DND-41 (cell line): ENCODE results near the gene SHMT2.

Experiments
- ATAC-seq: fragments of 200-7000 bp; cut with Tn5 transposase; 3 replicates; pipeline ENCODE4 v1.9.1; 2021; ENCODE audit warnings: low read depth; ENCODE audit not compliant: insufficient read depth
- DNase-seq: peaks from one replicate; pipeline ENCODE4 v3.0.0-alpha.2; 2020
- H2AFZ ChIP-seq: 2 replicates; pipeline ENCODE4 v1.6.0; 2012; ENCODE audit warnings: low read depth, low read length
- H3K27ac ChIP-seq: 2 replicates; pipeline ENCODE4 v1.5.1; 2012; ENCODE audit warnings: low read length, inconsistent platforms
- H3K27me3 ChIP-seq: fragments of 200-600 bp; sonication (generic); 2 replicates; pipeline ENCODE4 v1.6.0; 2012; ENCODE audit warnings: low read length, mild to moderate bottlenecking, inconsistent platforms; ENCODE audit not compliant: insufficient read depth, poor library complexity
- H3K36me3 ChIP-seq: 2 replicates; pipeline ENCODE4 v1.5.1; 2012; ENCODE audit warnings: low read length, inconsistent platforms; ENCODE audit not compliant: insufficient read depth
- H3K4me1 ChIP-seq: 2 replicates; pipeline ENCODE4 v1.5.1; 2012; ENCODE audit warnings: mild to moderate bottlenecking, low read length; ENCODE audit not compliant: insufficient read depth
- H3K4me2 ChIP-seq: 2 replicates; pipeline ENCODE4 v1.6.0; 2012; ENCODE audit warnings: mild to moderate bottlenecking, moderate library complexity, low read length, inconsistent platforms; ENCODE audit not compliant: insufficient read depth
- H3K4me3 ChIP-seq, 2 experiments: fragments of 200-600 bp in 1 of 2; shearing (Covaris generic) in 1 of 2; 2 replicates each; pipeline ENCODE4 v1.5.1; 2012 to 2016; ENCODE audit warnings: inconsistent platforms in 2 of 2, low read length in 2 of 2, mild to moderate bottlenecking in 2 of 2, low read depth in 1 of 2, moderate library complexity in 1 of 2
- H3K79me2 ChIP-seq: 2 replicates; pipeline ENCODE4 v1.6.0; 2012; ENCODE audit warnings: low read length, inconsistent platforms; ENCODE audit not compliant: insufficient read depth
- H3K9ac ChIP-seq: 2 replicates; pipeline ENCODE4 v1.6.0; 2012; ENCODE audit warnings: low read depth, mild to moderate bottlenecking, inconsistent platforms, low read length, moderate library complexity
- H3K9me3 ChIP-seq: 2 replicates; pipeline ENCODE4 v1.5.1; 2012; ENCODE audit warnings: low read length, moderate library complexity, mild to moderate bottlenecking, inconsistent platforms; ENCODE audit not compliant: insufficient read depth, severe bottlenecking
- H4K20me1 ChIP-seq: 2 replicates; pipeline ENCODE4 v1.6.0; 2012; ENCODE audit warnings: low read length; ENCODE audit not compliant: insufficient read depth
- EZH2 ChIP-seq: IDR thresholded peaks from 3 replicates; pipeline ENCODE4 v1.6.1; 2012; ENCODE audit warnings: borderline replicate concordance, low read depth, mild to moderate bottlenecking, moderate library complexity, low read length, inconsistent platforms; ENCODE audit not compliant: severe bottlenecking
- TF ChIP-seq, protein P1 (sequence below): IDR thresholded peaks from 2 replicates; pipeline ENCODE4 v1.5.1; 2012; ENCODE audit warnings: borderline replicate concordance, low read length, moderate library complexity, mild to moderate bottlenecking; ENCODE audit not compliant: poor library complexity, severe bottlenecking; ENCODE audit errors: extremely low read depth

SHMT2 gene

DNA sequence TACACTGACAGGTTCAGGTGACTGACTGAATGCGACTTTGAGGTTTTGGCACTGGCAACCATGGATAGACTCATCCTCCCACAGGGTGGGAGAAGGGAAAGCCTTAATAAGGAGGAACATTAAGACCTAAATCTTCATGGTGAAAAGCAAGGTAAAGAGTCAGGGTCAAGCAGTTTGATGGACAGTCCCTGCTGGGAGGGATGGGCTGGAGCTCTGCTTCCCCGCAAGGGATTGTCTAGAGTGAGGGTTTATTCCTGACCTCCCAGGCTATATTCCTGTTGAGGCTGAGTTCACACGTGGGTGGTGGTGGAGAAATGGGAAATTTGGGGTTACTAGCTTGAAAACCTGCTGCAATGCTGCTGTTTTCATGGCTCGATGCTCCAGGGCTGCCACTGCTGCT, 30.9 kb downstream of the SHMT2 start:
- no peak for DNase-seq
- ATAC-seq, result no peak
- no peak overlapping the region for H3K9ac ChIP-seq
- no peak overlapping the region for H2AFZ ChIP-seq
- no peaks in the 10 kb centered on the region for H3K27me3 ChIP-seq
- peaks cover 68% of the 10 kb centered on the region for H3K36me3 ChIP-seq
- no peaks in the 10 kb centered on the region for H4K20me1 ChIP-seq
- no peaks in the 10 kb centered on the region for H3K9me3 ChIP-seq
- no peaks in the 10 kb centered on the region for H3K79me2 ChIP-seq
- H3K27ac ChIP-seq, result no peak overlapping the region
- no peak overlapping the region for H3K4me2 ChIP-seq
- H3K4me1 ChIP-seq, result no peaks in the 10 kb centered on the region
- H3K4me3 ChIP-seq, result no peak overlapping the region
- TF ChIP-seq, protein P1, sequence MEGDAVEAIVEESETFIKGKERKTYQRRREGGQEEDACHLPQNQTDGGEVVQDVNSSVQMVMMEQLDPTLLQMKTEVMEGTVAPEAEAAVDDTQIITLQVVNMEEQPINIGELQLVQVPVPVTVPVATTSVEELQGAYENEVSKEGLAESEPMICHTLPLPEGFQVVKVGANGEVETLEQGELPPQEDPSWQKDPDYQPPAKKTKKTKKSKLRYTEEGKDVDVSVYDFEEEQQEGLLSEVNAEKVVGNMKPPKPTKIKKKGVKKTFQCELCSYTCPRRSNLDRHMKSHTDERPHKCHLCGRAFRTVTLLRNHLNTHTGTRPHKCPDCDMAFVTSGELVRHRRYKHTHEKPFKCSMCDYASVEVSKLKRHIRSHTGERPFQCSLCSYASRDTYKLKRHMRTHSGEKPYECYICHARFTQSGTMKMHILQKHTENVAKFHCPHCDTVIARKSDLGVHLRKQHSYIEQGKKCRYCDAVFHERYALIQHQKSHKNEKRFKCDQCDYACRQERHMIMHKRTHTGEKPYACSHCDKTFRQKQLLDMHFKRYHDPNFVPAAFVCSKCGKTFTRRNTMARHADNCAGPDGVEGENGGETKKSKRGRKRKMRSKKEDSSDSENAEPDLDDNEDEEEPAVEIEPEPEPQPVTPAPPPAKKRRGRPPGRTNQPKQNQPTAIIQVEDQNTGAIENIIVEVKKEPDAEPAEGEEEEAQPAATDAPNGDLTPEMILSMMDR, result no peak
- no peak for TF ChIP-seq EZH2

DNA sequence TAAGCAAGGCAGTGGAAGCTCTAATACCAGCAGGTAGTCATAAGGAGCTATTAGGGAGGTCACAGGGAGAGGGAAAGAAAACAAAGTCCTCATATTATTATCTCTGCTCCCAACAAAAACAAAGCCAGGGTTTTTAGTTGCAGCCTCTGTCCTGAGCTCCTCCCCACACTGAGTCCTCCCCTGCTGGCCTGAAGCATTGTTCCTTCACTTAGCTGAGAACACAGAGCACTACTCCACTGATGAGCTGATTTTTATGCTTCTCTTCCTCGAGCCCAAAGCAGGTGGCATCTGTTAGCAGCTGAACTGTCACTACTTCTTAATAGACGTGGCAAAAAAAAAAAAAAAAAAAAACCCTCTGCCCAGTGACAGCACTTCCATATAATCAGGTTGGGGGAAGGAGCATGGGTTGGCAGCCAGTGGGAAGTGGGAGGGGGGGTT, 31.9 kb downstream of the SHMT2 start:
- Histone ChIP-seq H3K9me3 (no peaks in the 10 kb centered on the region), H3K4me3 (no peak overlapping the region), H3K4me2 (no peak overlapping the region), H3K27me3 (no peaks in the 10 kb centered on the region), H4K20me1 (no peaks in the 10 kb centered on the region), H2AFZ (no peak overlapping the region), H3K9ac (no peak overlapping the region), H3K27ac (no peak overlapping the region), H3K36me3 (peaks cover 62% of the 10 kb centered on the region), H3K4me1 (no peaks in the 10 kb centered on the region), H3K79me2 (no peaks in the 10 kb centered on the region)
- ATAC-seq (no peak), DNase-seq (no peak)
- TF ChIP-seq, protein P1, result no peak
- TF ChIP-seq EZH2, result no peak

DNA sequence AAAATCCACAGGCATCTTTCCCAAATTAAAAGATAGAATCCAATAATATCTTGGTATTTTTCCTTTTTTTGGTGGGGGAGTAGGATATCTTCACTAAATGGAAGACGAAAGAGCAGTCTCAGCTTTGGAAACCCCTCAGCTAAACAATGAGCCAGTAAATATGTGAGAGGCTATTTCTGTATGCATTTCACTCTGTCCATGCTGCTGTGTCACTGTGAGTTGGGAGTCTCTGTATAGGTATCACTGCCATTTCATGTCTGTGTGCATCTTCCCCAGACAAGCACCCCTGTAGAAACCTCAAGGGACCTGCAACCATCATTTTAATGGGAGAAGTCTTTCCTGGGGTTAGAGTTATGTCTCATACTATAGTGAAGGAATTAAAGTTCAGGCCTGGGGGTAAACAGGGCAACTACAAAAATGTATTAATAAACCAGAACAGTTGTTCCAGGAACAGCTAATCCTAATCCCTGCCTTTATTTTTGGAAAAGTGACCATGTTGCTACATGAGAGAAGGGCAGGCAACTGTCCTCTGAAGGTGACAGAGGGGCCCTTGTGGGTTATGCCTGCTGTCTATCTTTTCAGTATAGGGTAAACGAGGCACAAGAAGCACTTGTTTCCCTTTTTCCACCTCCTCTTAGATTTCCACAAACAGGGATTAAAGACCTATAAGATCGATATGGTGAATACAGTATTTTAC, 32.8 kb downstream of the SHMT2 start:
- Histone ChIP-seq H3K4me1 (no peaks in the 10 kb centered on the region), H4K20me1 (no peaks in the 10 kb centered on the region), H3K27ac (no peak overlapping the region), H3K9ac (no peak overlapping the region), H2AFZ (no peak overlapping the region), H3K36me3 (peaks cover 62% of the 10 kb centered on the region), H3K27me3 (no peaks in the 10 kb centered on the region), H3K9me3 (no peaks in the 10 kb centered on the region), H3K4me2 (no peak overlapping the region), H3K79me2 (no peaks in the 10 kb centered on the region), H3K4me3 (no peak overlapping the region)
- TF ChIP-seq, protein P1, result no peak
- TF ChIP-seq EZH2, result no peak
- DNase-seq, result no peak
- no peak for ATAC-seq
